ENCODE results near the gene MAP2K5.

DNA sequence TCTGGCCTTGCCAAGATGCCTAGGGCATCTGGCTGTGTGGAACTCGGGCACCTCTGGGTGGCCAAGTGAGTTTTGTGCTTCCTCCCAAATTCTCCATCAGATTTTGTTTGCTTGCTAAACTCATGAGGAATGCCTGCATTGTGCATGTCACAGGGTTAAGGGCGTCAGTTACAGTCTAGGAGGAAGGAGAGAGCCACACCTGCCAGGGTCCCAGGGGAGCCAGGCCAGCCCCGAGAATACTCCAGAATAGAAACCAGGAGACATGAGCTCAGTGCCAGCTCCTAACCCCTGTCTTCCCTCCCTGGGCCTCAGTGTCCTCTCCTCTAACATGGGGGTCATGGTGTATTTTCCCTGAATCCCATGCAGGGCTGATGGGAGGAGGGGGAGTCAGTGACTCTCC is 260.8 kb downstream of the MAP2K5 start:
- TF ChIP-seq CTCF (IDR thresholded peaks at IDR 0.05) (no peak), POLR2A (IDR thresholded peaks at IDR 0.05) (no peak), POLR2AphosphoS5 (IDR thresholded peaks at IDR 0.05) (no peak), EP300 (IDR thresholded peaks at IDR 0.05) (no peak)
